ENCODE measurements around the gene GLI1.
"Not testable (repeated sequence)": the region's sequence is repeated elsewhere in the genome, so short reads cannot be mapped to it uniquely, and the experiment has no call there.

Gene GLI1

GRCh38 chr12:57511588-57512325 is 52.2 kb downstream of the GLI1 start:
- Histone ChIP-seq H4K20me1 (ENCODE audit: insufficient read depth, low read length) (peaks cover 6% of the 10 kb centered on the region; the same call in 1 of the 2 replicates), H3K9ac (ENCODE audit: low read length) (no peak overlapping the region), H3K4me1 (ENCODE audit: low read length) (no peaks in the 10 kb centered on the region), H3K27ac (ENCODE audit: low read length) (no peak overlapping the region), H3K36me3 (replicated peaks; ENCODE audit: low read depth, low read length) (peaks cover 44% of the 10 kb centered on the region), H3K79me2 (ENCODE audit: low read length) (no peaks in the 10 kb centered on the region; the same call in 1 of the 2 replicates), H3K4me3 (ENCODE audit: low read length) (no peak overlapping the region), H3K4me2 (ENCODE audit: low read length) (no peak overlapping the region), H2AFZ (ENCODE audit: low read depth, low read length) (no peak overlapping the region), H3K9me3 (ENCODE audit: insufficient read depth, low read length) (no peaks in the 10 kb centered on the region), H3K27me3 (ENCODE audit: low read depth, low read length) (no peaks in the 10 kb centered on the region)
- TF ChIP-seq CTCF (IDR thresholded peaks at IDR 0.05; ENCODE audit: low read depth, low read length), result no peak
- TF ChIP-seq EZH2phosphoT487 (IDR thresholded peaks at IDR 0.05; ENCODE audit: low read depth), result no peak

GRCh38 chr12:57512665-57513064 is 53.1 kb downstream of the GLI1 start:
- H3K36me3 ChIP-seq (replicated peaks; ENCODE audit: low read depth, low read length), result peaks cover 53% of the 10 kb centered on the region
- peaks cover 6% of the 10 kb centered on the region; the same call in 1 of the 2 replicates for H4K20me1 ChIP-seq (ENCODE audit: insufficient read depth, low read length)
- TF ChIP-seq CTCF (IDR thresholded peaks at IDR 0.05; ENCODE audit: low read depth, low read length) (no peak), EZH2phosphoT487 (IDR thresholded peaks at IDR 0.05; ENCODE audit: low read depth) (no peak)
- H3K4me1 ChIP-seq (ENCODE audit: low read length), result no peaks in the 10 kb centered on the region
- H3K9ac ChIP-seq (ENCODE audit: low read length), result no peak overlapping the region
- H3K27ac ChIP-seq (ENCODE audit: low read length), result no peak overlapping the region
- H2AFZ ChIP-seq (ENCODE audit: low read depth, low read length), result no peak overlapping the region
- H3K27me3 ChIP-seq (ENCODE audit: low read depth, low read length), result no peaks in the 10 kb centered on the region
- no peak overlapping the region for H3K4me3 ChIP-seq (ENCODE audit: low read length)
- H3K4me2 ChIP-seq (ENCODE audit: low read length), result no peak overlapping the region
- H3K9me3 ChIP-seq (ENCODE audit: insufficient read depth, low read length), result no peaks in the 10 kb centered on the region
- no peaks in the 10 kb centered on the region; the same call in 1 of the 2 replicates for H3K79me2 ChIP-seq (ENCODE audit: low read length)

GRCh38 chr12:57513266-57513665 is 53.7 kb downstream of the GLI1 start:
- Histone ChIP-seq H3K36me3 (replicated peaks; ENCODE audit: low read depth, low read length) (peaks cover 57% of the 10 kb centered on the region), H4K20me1 (ENCODE audit: insufficient read depth, low read length) (peaks cover 8% of the 10 kb centered on the region; the same call in 1 of the 2 replicates), H3K9ac (ENCODE audit: low read length) (no peak overlapping the region), H3K4me2 (ENCODE audit: low read length) (no peak overlapping the region), H2AFZ (ENCODE audit: low read depth, low read length) (no peak overlapping the region), H3K4me1 (ENCODE audit: low read length) (peaks cover under 1% of the 10 kb centered on the region; the same call in 1 of the 2 replicates), H3K9me3 (ENCODE audit: insufficient read depth, low read length) (no peaks in the 10 kb centered on the region), H3K4me3 (ENCODE audit: low read length) (no peak overlapping the region), H3K27ac (ENCODE audit: low read length) (no peak overlapping the region), H3K27me3 (ENCODE audit: low read depth, low read length) (no peaks in the 10 kb centered on the region), H3K79me2 (ENCODE audit: low read length) (peaks cover 5% of the 10 kb centered on the region)
- TF ChIP-seq EZH2phosphoT487 (IDR thresholded peaks at IDR 0.05; ENCODE audit: low read depth) (no peak), CTCF (IDR thresholded peaks at IDR 0.05; ENCODE audit: low read depth, low read length) (no peak)

GRCh38 chr12:57513677-57514076 is 54.1 kb downstream of the GLI1 start:
- not testable (repeated sequence) for H3K4me3 ChIP-seq (ENCODE audit: low read length); H3K27me3 ChIP-seq (ENCODE audit: low read depth, low read length); H3K4me1 ChIP-seq (ENCODE audit: low read length); H3K4me2 ChIP-seq (ENCODE audit: low read length); H2AFZ ChIP-seq (ENCODE audit: low read depth, low read length); H3K9ac ChIP-seq (ENCODE audit: low read length); H3K79me2 ChIP-seq (ENCODE audit: low read length); H3K27ac ChIP-seq (ENCODE audit: low read length); H3K9me3 ChIP-seq (ENCODE audit: insufficient read depth, low read length)
- Histone ChIP-seq H3K36me3 (replicated peaks; ENCODE audit: low read depth, low read length) (peaks cover 58% of the 10 kb centered on the region), H4K20me1 (ENCODE audit: insufficient read depth, low read length) (peaks cover 12% of the 10 kb centered on the region; the same call in 1 of the 2 replicates)

GRCh38 chr12:57514246-57514645 is 54.7 kb downstream of the GLI1 start:
- not testable (repeated sequence) for H3K27ac ChIP-seq (ENCODE audit: low read length); H3K9ac ChIP-seq (ENCODE audit: low read length); H3K9me3 ChIP-seq (ENCODE audit: insufficient read depth, low read length); H3K4me2 ChIP-seq (ENCODE audit: low read length); H3K4me3 ChIP-seq (ENCODE audit: low read length); H2AFZ ChIP-seq (ENCODE audit: low read depth, low read length); H3K27me3 ChIP-seq (ENCODE audit: low read depth, low read length)
- Histone ChIP-seq H3K4me1 (ENCODE audit: low read length) (peaks cover 10% of the 10 kb centered on the region), H3K36me3 (replicated peaks; ENCODE audit: low read depth, low read length) (peaks cover 60% of the 10 kb centered on the region), H4K20me1 (ENCODE audit: insufficient read depth, low read length) (peaks cover 18% of the 10 kb centered on the region), H3K79me2 (ENCODE audit: low read length) (peaks cover 15% of the 10 kb centered on the region)
